Transverse colon (tissue), 4 donors: ENCODE data around the gene MGAT5B. TPM values are rescaled to one million over a fixed set of nuclear protein-coding genes. Genes with fewer than 3 reads are reported as not detected.

ENCODE experiments used
- DNase-seq: peaks from one replicate; pipeline ENCODE4 v3.0.0-alpha.2; 2019
- H3K27ac ChIP-seq, 4 donors: fragments of 200-600 bp; sonication (generic); 2 replicates each; pipeline ENCODE4 v1.5.1; 2016 to 2018; ENCODE audit warnings: inconsistent platforms in 4 of 4
- H3K27me3 ChIP-seq: fragments of 200-600 bp; sonication (generic); 2 replicates; pipeline ENCODE4 v1.5.1; 2017; ENCODE audit warnings: inconsistent platforms
- H3K36me3 ChIP-seq, 4 donors: fragments of 200-600 bp; sonication (generic); 2 replicates each; pipeline ENCODE4 v1.5.1; 2017 to 2019; ENCODE audit warnings: inconsistent platforms in 4 of 4
- H3K4me1 ChIP-seq, 4 donors: fragments of 200-600 bp; sonication (generic); 2 replicates each; pipeline ENCODE4 v1.5.1; 2017 to 2020; ENCODE audit warnings: inconsistent platforms in 4 of 4
- H3K4me3 ChIP-seq, 4 donors: fragments of 200-600 bp; sonication (generic); 1 replicate in 1 of 4; 2 replicates in 3 of 4; pipeline versions ENCODE4 v1.5.1 to v1.6.1; 2017 to 2019; ENCODE audit warnings: inconsistent platforms in 4 of 4
- H3K9me3 ChIP-seq, 2 donors: fragments of 200-600 bp; sonication (generic); 2 replicates each; pipeline ENCODE4 v1.5.1; 2017 to 2019; ENCODE audit warnings: inconsistent platforms in 2 of 2
- CTCF ChIP-seq, 5 experiments: fragments of 200-600 bp in 3 of 5; fragments of 450-650 bp in 2 of 5; sonication (generic) in 3 of 5; IDR thresholded peaks; 1 replicate in 2 of 5; 2 replicates in 3 of 5; pipeline ENCODE4 v1.5.1; 2016 to 2017; ENCODE audit warnings: antibody characterized with exemption in 5 of 5, inconsistent platforms in 3 of 5, mild to moderate bottlenecking in 2 of 5, moderate library complexity in 1 of 5
- EP300 ChIP-seq: sonication (generic); formaldehyde crosslinking; IDR thresholded peaks from one replicate; pipeline ENCODE4 v1.6.1; 2017; ENCODE audit warnings: antibody characterized with exemption, low read depth
- POLR2A ChIP-seq: fragments of 450-650 bp; IDR thresholded peaks from one replicate; pipeline ENCODE4 v1.6.1; 2016; ENCODE audit warnings: antibody characterized with exemption, mild to moderate bottlenecking, moderate library complexity
- POLR2AphosphoS5 ChIP-seq, 3 donors: sonication (generic); formaldehyde crosslinking; IDR thresholded peaks; one replicate each; pipeline ENCODE4 v1.6.1; 2016; ENCODE audit warnings: antibody characterized with exemption in 3 of 3
- WGBS, 2 donors: methylation state at CpG; one replicate each; pipeline ENCODE4 v1.1.5; 2018; ENCODE audit warnings: low coverage in 1 of 2; 5-methylcytosine and 5-hydroxymethylcytosine counted together
- in situ Hi-C, 4 donors: fragments of 200-750 bp; cut with MboI; loops; one replicate each; pipeline versions ENCODE4 v1.15.0 to v1.15.1; 2017; ENCODE audit warnings: low sequenced_read_pairs in 3 of 4, low pct_ligation_motif_present in 1 of 4, low pct_unique_long_range_greater_than_20kb in 1 of 4
- intact Hi-C: fragments of 100-400 bp; cut with DNase I; formaldehyde crosslinking; loops from one replicate; pipeline ENCODE4 v1.15.1; 2023; ENCODE audit warnings: low total_unique reads
- total RNA-seq, 4 donors: library from RNA; depleted of rRNA; stranded (reverse); fragments of >200 nt; gene quantifications; one replicate each; pipeline ENCODE4 v1.1.0, GENCODE V29; 2016

The MGAT5B gene
- total RNA-seq, 4 donors from 2014 or later, result not detected

DNA sequence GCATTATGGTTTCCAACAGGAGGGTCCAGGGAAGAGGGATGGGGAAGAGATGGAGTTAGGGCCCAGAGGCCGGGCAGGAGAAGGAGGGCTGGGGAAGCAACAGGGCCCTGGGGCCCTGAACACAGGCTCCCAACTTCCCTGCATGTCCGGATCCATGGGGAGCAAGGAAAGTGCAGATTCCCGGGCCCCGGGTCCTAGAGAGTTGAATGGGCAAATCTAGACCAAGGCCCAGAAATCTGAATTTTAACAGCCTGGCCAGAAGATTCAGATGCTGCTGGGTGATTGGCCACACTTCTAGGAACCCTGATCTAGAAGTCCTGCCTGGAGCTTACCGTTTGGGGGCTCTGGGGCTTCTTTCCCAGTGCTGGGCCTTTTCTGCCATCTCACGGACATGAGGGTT lies 13.2 kb downstream of the MGAT5B start:
- Histone ChIP-seq H3K27ac (no peak overlapping the region), H3K9me3 (no peaks in the 10 kb centered on the region), H3K4me1 (no peaks in the 10 kb centered on the region), H3K4me3 (no peak overlapping the region), H3K27me3 (peaks cover 27% of the 10 kb centered on the region), H3K36me3 (no peaks in the 10 kb centered on the region)
- WGBS, 2 donors, result 90% methylated on average over 2 to 6 of the region's 6 CpGs
- intact Hi-C loops (no loop called here), in situ Hi-C loops (no loop called here)
- DNase-seq, result no peak
- TF ChIP-seq POLR2AphosphoS5 (IDR thresholded peaks at IDR 0.05), result no peak
- TF ChIP-seq CTCF (IDR thresholded peaks at IDR 0.05), result no peak
- no peak for TF ChIP-seq EP300

DNA sequence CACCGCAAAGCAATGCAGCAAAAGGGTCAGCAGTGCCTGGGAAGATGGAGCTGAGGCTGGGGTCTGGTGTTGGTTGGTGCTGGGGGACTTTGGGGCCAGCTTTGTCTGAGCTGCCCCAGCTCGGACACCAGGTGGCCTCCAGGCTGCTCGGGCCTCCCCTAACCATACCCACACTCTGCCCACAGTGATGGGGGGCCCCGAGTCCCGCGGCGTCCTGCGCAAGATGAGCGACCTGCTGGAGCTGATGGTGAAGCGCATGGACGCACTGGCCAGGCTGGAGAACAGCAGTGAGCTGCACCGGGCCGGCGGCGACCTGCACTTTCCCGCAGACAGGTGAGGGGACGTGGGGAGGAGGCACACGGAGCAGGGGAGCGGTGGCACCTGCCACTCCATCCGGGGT lies 13.8 kb downstream of the MGAT5B start:
- H3K4me1 ChIP-seq, result no peaks in the 10 kb centered on the region
- in situ Hi-C loops, result no loop called here
- no peaks in the 10 kb centered on the region for H3K36me3 ChIP-seq
- H3K4me3 ChIP-seq, result no peak overlapping the region
- no peak for TF ChIP-seq POLR2A
- no peak for TF ChIP-seq CTCF (IDR thresholded peaks at IDR 0.05)
- no peak for TF ChIP-seq POLR2AphosphoS5 (IDR thresholded peaks at IDR 0.05)
- no peak for TF ChIP-seq EP300
- 81% methylated on average over 18 of the region's 20 CpGs; no CpG with 5 or more reads in 1 of the 2 donors for WGBS, 2 donors
- DNase-seq, result no peak
- H3K27ac ChIP-seq, result no peak overlapping the region
- no peaks in the 10 kb centered on the region for H3K9me3 ChIP-seq
- intact Hi-C loops, result no loop called here
- peaks cover 31% of the 10 kb centered on the region for H3K27me3 ChIP-seq

- H3K4me3 ChIP-seq, result no peak overlapping the region
- H3K27ac ChIP-seq, result no peak overlapping the region
- no peaks in the 10 kb centered on the region for H3K36me3 ChIP-seq
- DNase-seq, result no peak
- peaks cover 40% of the 10 kb centered on the region for H3K27me3 ChIP-seq
- 73 to 81% methylated on average over 5 to 10 of the region's 10 CpGs for whole genome bisulfite sequencing, 2 donors
- in situ Hi-C loops (no loop called here), intact Hi-C loops (no loop called here)
- no peaks in the 10 kb centered on the region for H3K9me3 ChIP-seq
- TF ChIP-seq POLR2A, result no peak
- no peak for TF ChIP-seq CTCF (IDR thresholded peaks at IDR 0.05)
- TF ChIP-seq EP300, result no peak
- TF ChIP-seq POLR2AphosphoS5 (IDR thresholded peaks at IDR 0.05), result no peak
- no peaks in the 10 kb centered on the region for H3K4me1 ChIP-seq
Measured at GRCh38 chr17:76883744-76884525, 15.7 kb downstream of the MGAT5B start.

GRCh38 chr17:76884995-76885893 lies 17.0 kb downstream of the MGAT5B start:
- no peak overlapping the region for H3K27ac ChIP-seq
- TF ChIP-seq EP300, result no peak
- no peak for TF ChIP-seq CTCF (IDR thresholded peaks at IDR 0.05)
- TF ChIP-seq POLR2A, result no peak
- in situ Hi-C loops (no loop called here), intact Hi-C loops (no loop called here)
- H3K4me3 ChIP-seq, result no peak overlapping the region
- H3K36me3 ChIP-seq, result no peaks in the 10 kb centered on the region
- no peaks in the 10 kb centered on the region for H3K9me3 ChIP-seq
- no peaks in the 10 kb centered on the region for H3K4me1 ChIP-seq
- peaks cover 34% of the 10 kb centered on the region for H3K27me3 ChIP-seq
- WGBS, 2 donors, result 47% methylated on average over 15 of the region's 16 CpGs; no CpG with 5 or more reads in 1 of the 2 donors
- DNase-seq, result no peak
